Gastrocnemius medialis (tissue), 4 donors: ENCODE data around the gene MRGPRX3.

ENCODE experiments used
- CTCF ChIP-seq, 5 experiments: fragments of 450-650 bp in 3 of 5; fragments of 200-600 bp in 2 of 5; sonication (generic) in 2 of 5; IDR thresholded peaks in 4 of 5; conservative IDR thresholded peaks in 1 of 5; 1 replicate in 4 of 5; 2 replicates in 1 of 5; pipeline ENCODE4 v1.5.1; 2016 to 2019; ENCODE audit warnings: antibody characterized with exemption in 5 of 5, mild to moderate bottlenecking in 3 of 5, moderate library complexity in 3 of 5
- POLR2A ChIP-seq, 2 donors: fragments of 450-650 bp; IDR thresholded peaks; one replicate each; pipeline ENCODE4 v1.6.1; 2017; ENCODE audit warnings: antibody characterized with exemption in 2 of 2, mild to moderate bottlenecking in 2 of 2, moderate library complexity in 2 of 2

- TF ChIP-seq POLR2A (IDR thresholded peaks at IDR 0.05) = no peak
- TF ChIP-seq CTCF (IDR thresholded peaks at IDR 0.05 in 4 of 5, conservative IDR thresholded peaks at IDR 0.05 in 1 of 5) = no peak
These were observed 2.9 kb downstream of the MRGPRX3 start for GRCh38 chr11:18135308-18135707.
